Endodermal cell (in vitro differentiated cells): ENCODE results near the gene PDHB. TPM values are rescaled to one million over a fixed set of nuclear protein-coding genes. Genes with fewer than 3 reads are reported as not detected.

Source experiments
- DNase-seq: peaks from one replicate; pipeline ENCODE4 v3.0.0-alpha.2; 2017
- H3K27ac ChIP-seq: 2 replicates; pipeline ENCODE4 v1.5.1; 2013; ENCODE audit warnings: mild to moderate bottlenecking, low read depth, low read length, moderate library complexity
- H3K27me3 ChIP-seq: 2 replicates; pipeline ENCODE4 v1.6.1; 2013; ENCODE audit warnings: mild to moderate bottlenecking, low read length, moderate library complexity; ENCODE audit not compliant: insufficient read depth, control insufficient read depth, poor library complexity, severe bottlenecking
- H3K36me3 ChIP-seq: 2 replicates; pipeline ENCODE4 v1.7.0; 2013; ENCODE audit warnings: mild to moderate bottlenecking, low read length, moderate library complexity; ENCODE audit not compliant: control insufficient read depth, insufficient read depth
- H3K4me1 ChIP-seq: one replicate; pipeline ENCODE4 v1.7.0; 2013; ENCODE audit warnings: low read length; ENCODE audit not compliant: control insufficient read depth, insufficient read depth
- H3K4me3 ChIP-seq: 2 replicates; pipeline ENCODE4 v1.5.1; 2013; ENCODE audit warnings: mild to moderate bottlenecking, low read length, moderate library complexity
- H3K9ac ChIP-seq: 2 replicates; pipeline ENCODE4 v1.6.1; 2013; ENCODE audit warnings: mild to moderate bottlenecking, low read length, moderate library complexity; ENCODE audit not compliant: poor library complexity, severe bottlenecking; ENCODE audit errors: extremely low read depth
- H3K9me3 ChIP-seq: 2 replicates; pipeline ENCODE4 v1.6.1; 2013; ENCODE audit warnings: mild to moderate bottlenecking, low read length, moderate library complexity; ENCODE audit not compliant: control insufficient read depth
- H3K27ac Mint-ChIP-seq: 2 replicates; pipeline ENCODE4 v1.8.0; 2020; ENCODE audit warnings: mixed read lengths
- H3K27me3 Mint-ChIP-seq: 2 replicates; pipeline ENCODE4 v1.8.0; 2021; ENCODE audit warnings: mild to moderate bottlenecking, mixed read lengths; ENCODE audit not compliant: insufficient read depth
- H3K36me3 Mint-ChIP-seq: 2 replicates; pipeline ENCODE4 v1.8.0; 2020; ENCODE audit warnings: low read depth, mixed read lengths
- H3K4me1 Mint-ChIP-seq: 2 replicates; pipeline ENCODE4 v1.8.0; 2020; ENCODE audit warnings: mixed read lengths
- H3K4me3 Mint-ChIP-seq: 2 replicates; pipeline ENCODE4 v1.8.0; 2020; ENCODE audit warnings: mild to moderate bottlenecking, moderate library complexity, mixed read lengths
- H3K9me3 Mint-ChIP-seq: 2 replicates; pipeline ENCODE4 v1.8.0; 2020; ENCODE audit warnings: mild to moderate bottlenecking, mixed read lengths
- WGBS, 2 experiments: methylation state at CpG; one replicate each; pipeline versions ENCODE4 v1.1.5 to v1.1.7; 2013; ENCODE audit warnings: missing lambda C conversion rate in 2 of 2, mixed read lengths in 1 of 2; ENCODE audit not compliant: insufficient coverage in 1 of 2, insufficient read length in 1 of 2; 5-methylcytosine and 5-hydroxymethylcytosine counted together
- total RNA-seq, 2 donors: library from RNA; stranded (reverse); fragmentation: NEBNext Ultra II Directional in 1 of 2; extraction: Animal tissue kit (Norgen Biotek cat#: 25700) in 1 of 2; gene quantifications; 2 replicates in 1 of 2; 3 replicates in 1 of 2; pipeline ENCODE4 v1.2.1, GENCODE V29; 2021
- TF ChIP-seq, protein P1 (sequence below): fragments of 200-600 bp; sonication (generic); conservative IDR thresholded peaks from 2 replicates; pipeline ENCODE4 v1.5.0; 2021; ENCODE audit warnings: antibody characterized with exemption, mild to moderate bottlenecking

Gene PDHB
- total RNA-seq, 2 donors from 2014 or later = 127 to 159 TPM

DNA sequence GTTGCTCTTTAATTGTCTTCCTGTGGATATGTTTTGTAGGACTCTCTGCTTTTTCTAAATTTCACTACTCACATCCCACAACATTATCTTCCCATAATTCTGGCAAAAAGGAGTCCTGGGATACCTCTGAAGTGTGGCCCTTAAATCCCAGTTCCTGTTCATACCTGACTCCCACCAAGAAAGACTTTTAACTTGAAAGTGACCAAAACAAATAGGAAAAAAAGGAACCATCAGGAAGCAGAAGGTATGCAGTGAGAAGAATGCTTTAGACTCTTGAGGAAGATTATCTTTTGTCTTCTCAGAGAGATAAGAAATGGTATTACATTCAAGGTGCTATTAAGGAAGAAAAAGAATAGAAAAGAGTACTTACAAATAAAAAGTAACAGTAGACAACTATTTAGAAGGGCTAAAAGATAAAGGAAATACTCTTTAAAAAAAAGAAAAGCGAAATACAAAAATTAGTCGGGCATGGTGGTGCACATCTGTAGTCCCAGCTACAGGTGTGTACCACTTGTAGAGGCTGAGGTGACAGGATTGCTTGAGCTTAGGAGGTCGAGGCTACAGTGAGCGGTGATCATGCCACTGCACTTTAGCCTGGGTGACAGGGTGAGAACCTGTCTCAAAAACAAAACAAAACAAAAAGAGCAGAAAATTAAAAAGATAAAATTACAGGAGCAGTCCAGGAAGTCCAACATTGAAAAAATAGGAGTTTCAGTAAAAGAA, 54.1 kb downstream of the PDHB start:
- Histone ChIP-seq H3K36me3 (no peaks in the 10 kb centered on the region), H3K9me3 (no peaks in the 10 kb centered on the region), H3K27ac (no peak overlapping the region), H3K4me1 (peaks cover 8% of the 10 kb centered on the region), H3K9ac (no peak overlapping the region), H3K27me3 (no peaks in the 10 kb centered on the region), H3K4me3 (peak overlapping the region; percentile 11)
- Mint-ChIP-seq H3K4me1 (peaks cover 38% of the 10 kb centered on the region), H3K4me3 (no peak overlapping the region), H3K9me3 (no peaks in the 10 kb centered on the region), H3K27ac (peak overlapping the region; percentile 38), H3K27me3 (no peaks in the 10 kb centered on the region), H3K36me3 (no peaks in the 10 kb centered on the region)
- TF ChIP-seq, protein P1, sequence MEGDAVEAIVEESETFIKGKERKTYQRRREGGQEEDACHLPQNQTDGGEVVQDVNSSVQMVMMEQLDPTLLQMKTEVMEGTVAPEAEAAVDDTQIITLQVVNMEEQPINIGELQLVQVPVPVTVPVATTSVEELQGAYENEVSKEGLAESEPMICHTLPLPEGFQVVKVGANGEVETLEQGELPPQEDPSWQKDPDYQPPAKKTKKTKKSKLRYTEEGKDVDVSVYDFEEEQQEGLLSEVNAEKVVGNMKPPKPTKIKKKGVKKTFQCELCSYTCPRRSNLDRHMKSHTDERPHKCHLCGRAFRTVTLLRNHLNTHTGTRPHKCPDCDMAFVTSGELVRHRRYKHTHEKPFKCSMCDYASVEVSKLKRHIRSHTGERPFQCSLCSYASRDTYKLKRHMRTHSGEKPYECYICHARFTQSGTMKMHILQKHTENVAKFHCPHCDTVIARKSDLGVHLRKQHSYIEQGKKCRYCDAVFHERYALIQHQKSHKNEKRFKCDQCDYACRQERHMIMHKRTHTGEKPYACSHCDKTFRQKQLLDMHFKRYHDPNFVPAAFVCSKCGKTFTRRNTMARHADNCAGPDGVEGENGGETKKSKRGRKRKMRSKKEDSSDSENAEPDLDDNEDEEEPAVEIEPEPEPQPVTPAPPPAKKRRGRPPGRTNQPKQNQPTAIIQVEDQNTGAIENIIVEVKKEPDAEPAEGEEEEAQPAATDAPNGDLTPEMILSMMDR = no peak
- 82 to 83% methylated on average over 3 to 4 of the region's 4 CpGs for WGBS, 2 experiments
- DNase-seq = no peak

DNA sequence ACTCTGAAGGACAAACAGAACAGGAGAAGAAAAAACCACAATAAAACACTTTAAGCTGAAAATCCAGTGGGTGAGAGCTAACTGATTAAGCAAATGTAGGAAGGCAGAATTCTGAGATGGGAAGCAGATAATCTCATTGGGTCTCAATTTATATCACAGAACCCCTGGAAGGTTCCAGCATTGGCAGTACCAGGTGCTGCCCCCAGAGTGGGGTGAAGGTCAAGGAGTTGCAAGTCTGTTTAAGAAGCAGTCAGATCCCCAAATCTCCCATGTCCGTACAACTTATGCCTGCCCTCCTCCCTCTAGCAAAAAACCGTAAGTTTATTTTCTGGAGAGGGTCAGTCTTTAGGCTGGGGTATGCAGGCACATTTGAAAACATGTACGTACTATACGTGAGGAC, 55.9 kb downstream of the PDHB start:
- H3K36me3 Mint-ChIP-seq = peaks cover 4% of the 10 kb centered on the region
- no peak overlapping the region for H3K27ac Mint-ChIP-seq
- Histone ChIP-seq H3K9ac (no peak overlapping the region), H3K36me3 (no peaks in the 10 kb centered on the region), H3K9me3 (no peaks in the 10 kb centered on the region), H3K27ac (no peak overlapping the region), H3K27me3 (no peaks in the 10 kb centered on the region), H3K4me1 (peaks cover 8% of the 10 kb centered on the region), H3K4me3 (no peak overlapping the region)
- H3K4me3 Mint-ChIP-seq = no peak overlapping the region
- TF ChIP-seq, protein P1 = peak; percentile 54
- no peaks in the 10 kb centered on the region for H3K27me3 Mint-ChIP-seq
- H3K4me1 Mint-ChIP-seq = peaks cover 27% of the 10 kb centered on the region
- DNase-seq = no peak
- WGBS, 2 experiments = 86% methylated on average over 4 of the region's 4 CpGs; no CpG with 5 or more reads in 1 of the 2 experiments
- H3K9me3 Mint-ChIP-seq = no peaks in the 10 kb centered on the region

Other genes with a start within 250 kb of the PDHB start
- gene DNASE1L3, start 222.9 kb downstream of the PDHB start, total RNA-seq = not detected
- 1 to 10 TPM; 7.5 to 8.6 TPM for gene ABHD6, start 196.0 kb downstream of the PDHB start, total RNA-seq
- 10 to 100 TPM; 22.0 to 23.6 TPM for gene RPP14, start 127.6 kb downstream of the PDHB start, total RNA-seq
- gene HTD2, start 127.3 kb downstream of the PDHB start, total RNA-seq = 10 to 100 TPM; 10.5 to 13.7 TPM
- 10 to 100 TPM; 16.0 to 22.0 TPM for gene PXK, start 100.9 kb downstream of the PDHB start, total RNA-seq
- 10 to 100 TPM; 17.9 to 20.4 TPM for gene KCTD6, start 58.3 kb upstream of the PDHB start, total RNA-seq
- gene ACOX2, start 103.4 kb upstream of the PDHB start, total RNA-seq = 1 to 10 TPM; 6.6 to 9.8 TPM
- gene FAM107A, start 143.6 kb upstream of the PDHB start, total RNA-seq = not detected
- gene FAM3D, start 232.9 kb upstream of the PDHB start, total RNA-seq = not detected